SK-N-MC (cell line): ENCODE data around the gene BAHCC1.

ENCODE experiments used
- DNase-seq: peaks from one replicate; pipeline ENCODE4 v3.0.0-alpha.2; 2011; ENCODE audit warnings: low read depth, low spot score
- H3K27ac ChIP-seq: fragments of 200-600 bp; sonication (generic); 2 replicates; pipeline ENCODE4 v1.5.1; 2016; ENCODE audit warnings: mixed run types
- H3K36me3 ChIP-seq: fragments of 200-600 bp; sonication (generic); 2 replicates; pipeline ENCODE4 v1.6.1; 2017; ENCODE audit warnings: antibody characterized with exemption, low read length, mixed read lengths; ENCODE audit not compliant: insufficient read depth
- H3K4me3 ChIP-seq: fragments of 200-600 bp; sonication (generic); 2 replicates; pipeline ENCODE4 v1.5.1; 2016
- H3K9ac ChIP-seq: fragments of 200-600 bp; sonication (generic); 2 replicates; pipeline ENCODE4 v1.8.0; 2017; ENCODE audit warnings: mixed run types, mixed read lengths; ENCODE audit not compliant: insufficient read length
- H3K9me3 ChIP-seq: fragments of 200-600 bp; sonication (generic); 2 replicates; pipeline ENCODE4 v1.6.1; 2017; ENCODE audit warnings: low read depth, mild to moderate bottlenecking, antibody characterized with exemption, low read length, moderate library complexity, mixed read lengths
- EZH2 ChIP-seq: fragments of 200-600 bp; sonication (generic); IDR thresholded peaks from one replicate; pipeline ENCODE4 v1.6.1; 2017; ENCODE audit warnings: antibody characterized with exemption
- FOXP2 ChIP-seq: optimal IDR thresholded peaks from 2 replicates; pipeline ENCODE3; 2011; ENCODE audit warnings: mild to moderate bottlenecking, moderate library complexity; ENCODE audit not compliant: insufficient read depth; ENCODE audit errors: extremely low read length, control extremely low read depth
- POLR2AphosphoS5 ChIP-seq: IDR thresholded peaks from 2 replicates; pipeline ENCODE4 v1.6.1; 2012; ENCODE audit warnings: mild to moderate bottlenecking, low read depth, low read length, borderline replicate concordance

Gene BAHCC1

DNA sequence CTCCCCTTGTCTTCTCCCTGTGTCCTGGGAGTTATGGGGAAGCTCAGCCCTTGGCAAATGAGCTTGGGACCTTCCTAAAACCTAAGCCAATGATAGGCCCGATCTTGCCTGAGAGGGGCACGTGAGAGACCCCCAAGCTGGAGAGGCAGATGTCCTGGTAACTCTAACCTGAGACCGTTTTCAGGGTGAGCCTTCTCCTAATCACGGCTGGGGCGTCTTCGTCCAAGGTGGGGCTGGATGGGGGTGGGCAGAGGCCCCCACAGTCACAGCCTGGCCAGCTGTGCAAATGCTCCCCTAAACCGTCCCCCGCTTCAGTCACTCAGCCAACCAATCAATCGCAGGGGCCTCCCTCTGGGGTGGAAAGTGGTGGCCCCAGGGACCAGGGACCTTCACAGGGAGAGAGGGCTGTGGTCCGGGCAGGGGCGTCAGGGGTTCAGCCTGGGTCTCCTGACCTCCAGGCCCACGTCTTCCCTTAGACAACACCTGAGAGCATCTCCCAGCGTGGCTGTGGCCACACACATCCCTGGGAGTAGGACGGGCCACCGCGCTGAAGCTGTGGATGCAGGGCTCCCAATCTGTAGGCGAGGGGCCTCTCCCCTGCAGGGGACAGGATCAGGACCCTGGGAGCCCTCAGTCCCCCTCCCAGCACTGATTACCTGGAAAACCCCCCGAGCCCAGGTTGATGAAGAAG is 86.7 kb downstream of the BAHCC1 start:
- no peaks in the 10 kb centered on the region for H3K36me3 ChIP-seq
- peak overlapping the region; percentile 52 for H3K9ac ChIP-seq
- H3K27ac ChIP-seq: peak overlapping the region; percentile 79
- TF ChIP-seq POLR2AphosphoS5 (no peak; the same call in none of the 2 replicates), FOXP2 (no peak), EZH2 (no peak)
- peak overlapping the region; percentile 83 for H3K4me3 ChIP-seq
- DNase-seq: no peak
- no peaks in the 10 kb centered on the region for H3K9me3 ChIP-seq

DNA sequence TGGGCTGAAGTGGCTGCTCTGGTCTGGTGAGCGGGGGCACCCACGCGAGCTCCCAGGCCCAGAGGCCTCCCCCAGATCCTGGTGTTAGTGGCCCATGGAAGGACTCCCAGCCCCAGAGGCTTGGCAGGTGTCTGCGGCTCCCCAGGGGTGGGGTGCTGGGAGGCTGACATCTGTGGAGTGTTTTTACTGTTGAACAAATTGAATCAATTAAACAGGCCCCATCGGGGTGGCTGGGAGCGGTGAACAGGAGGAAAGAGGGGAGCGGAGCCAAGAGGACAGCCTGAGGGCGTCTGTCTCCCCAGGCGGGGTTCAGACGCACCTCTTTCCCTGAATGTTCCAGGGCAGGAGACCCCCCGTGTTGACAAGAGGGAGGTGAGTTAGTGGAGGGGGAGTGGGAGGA is 87.4 kb downstream of the BAHCC1 start:
- H3K9ac ChIP-seq: no peak overlapping the region
- no peak for TF ChIP-seq POLR2AphosphoS5
- TF ChIP-seq EZH2: no peak
- TF ChIP-seq FOXP2: no peak
- no peak for DNase-seq

DNA sequence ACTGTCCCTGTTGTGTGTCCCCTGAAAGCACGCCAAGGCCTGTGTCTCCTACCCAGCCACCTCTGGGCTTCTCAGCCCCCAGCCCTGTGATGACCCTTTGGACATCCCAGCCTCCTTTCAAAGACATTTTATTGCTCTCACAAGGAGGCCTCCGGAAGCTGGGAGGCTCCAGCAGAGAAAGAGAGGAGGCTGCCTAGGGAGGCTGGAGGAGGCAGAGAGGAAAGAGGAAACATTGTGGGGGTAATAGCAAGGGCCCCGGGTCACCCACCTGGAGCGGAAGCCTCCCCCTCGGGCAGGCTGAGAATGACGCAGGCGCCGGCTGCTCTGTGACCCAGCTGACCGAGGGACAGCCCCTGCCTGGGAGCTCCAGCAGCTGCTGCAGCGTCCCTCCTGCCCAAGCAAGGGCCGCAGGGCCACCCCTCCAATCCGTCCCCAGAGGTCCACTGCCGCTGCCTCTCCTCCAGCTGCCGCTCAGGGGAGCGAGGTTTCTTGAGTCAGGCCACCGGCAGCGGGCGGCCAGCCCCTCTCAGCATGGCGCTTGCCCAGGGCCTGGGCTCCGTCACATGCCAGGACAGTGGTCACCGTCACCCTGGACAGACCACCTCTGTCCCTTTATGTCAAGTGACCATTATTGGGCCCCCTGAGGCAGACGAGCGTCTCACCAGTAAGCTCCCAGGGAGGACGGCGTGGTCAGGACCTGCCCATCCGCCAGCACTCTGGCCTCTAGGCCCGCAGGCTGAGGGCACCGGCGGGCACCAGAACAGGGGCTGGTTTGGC is 88.0 kb downstream of the BAHCC1 start:
- Histone ChIP-seq H3K4me3 (peak overlapping the region; percentile 69), H3K9ac (no peak overlapping the region), H3K9me3 (no peaks in the 10 kb centered on the region), H3K36me3 (no peaks in the 10 kb centered on the region), H3K27ac (peak overlapping the region; percentile 79)
- DNase-seq: no peak
- no peak for TF ChIP-seq POLR2AphosphoS5
- TF ChIP-seq EZH2: no peak

More for the DNA sequence above, 87.4 kb downstream of the BAHCC1 start:
- Histone ChIP-seq H3K9me3 (no peaks in the 10 kb centered on the region), H3K36me3 (no peaks in the 10 kb centered on the region), H3K4me3 (peak overlapping the region; percentile 69), H3K27ac (peak overlapping the region; percentile 79)

DNA sequence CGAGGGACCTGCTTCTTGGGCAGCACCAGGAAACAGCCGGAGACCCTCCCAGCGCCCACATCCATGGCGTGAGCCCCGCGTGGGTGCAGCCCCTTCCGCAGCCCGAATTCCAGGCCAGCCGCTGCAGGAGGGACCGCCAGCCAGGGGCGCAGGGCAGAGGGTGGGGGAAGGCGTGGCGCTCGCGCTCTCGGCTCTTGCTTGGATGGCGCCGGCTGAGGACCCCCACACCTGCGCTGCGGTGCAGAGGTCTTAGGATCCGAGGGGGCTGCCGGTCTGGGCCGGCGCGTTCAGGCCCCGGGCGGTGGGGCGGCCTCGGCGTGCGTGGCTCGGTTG is 88.6 kb downstream of the BAHCC1 start:
- H3K27ac ChIP-seq: no peak overlapping the region
- no peak overlapping the region for H3K9ac ChIP-seq
- DNase-seq: no peak
- no peaks in the 10 kb centered on the region for H3K9me3 ChIP-seq
- no peaks in the 10 kb centered on the region for H3K36me3 ChIP-seq
- peak overlapping the region; percentile 69 for H3K4me3 ChIP-seq
- TF ChIP-seq FOXP2 (no peak), POLR2AphosphoS5 (no peak)

DNA sequence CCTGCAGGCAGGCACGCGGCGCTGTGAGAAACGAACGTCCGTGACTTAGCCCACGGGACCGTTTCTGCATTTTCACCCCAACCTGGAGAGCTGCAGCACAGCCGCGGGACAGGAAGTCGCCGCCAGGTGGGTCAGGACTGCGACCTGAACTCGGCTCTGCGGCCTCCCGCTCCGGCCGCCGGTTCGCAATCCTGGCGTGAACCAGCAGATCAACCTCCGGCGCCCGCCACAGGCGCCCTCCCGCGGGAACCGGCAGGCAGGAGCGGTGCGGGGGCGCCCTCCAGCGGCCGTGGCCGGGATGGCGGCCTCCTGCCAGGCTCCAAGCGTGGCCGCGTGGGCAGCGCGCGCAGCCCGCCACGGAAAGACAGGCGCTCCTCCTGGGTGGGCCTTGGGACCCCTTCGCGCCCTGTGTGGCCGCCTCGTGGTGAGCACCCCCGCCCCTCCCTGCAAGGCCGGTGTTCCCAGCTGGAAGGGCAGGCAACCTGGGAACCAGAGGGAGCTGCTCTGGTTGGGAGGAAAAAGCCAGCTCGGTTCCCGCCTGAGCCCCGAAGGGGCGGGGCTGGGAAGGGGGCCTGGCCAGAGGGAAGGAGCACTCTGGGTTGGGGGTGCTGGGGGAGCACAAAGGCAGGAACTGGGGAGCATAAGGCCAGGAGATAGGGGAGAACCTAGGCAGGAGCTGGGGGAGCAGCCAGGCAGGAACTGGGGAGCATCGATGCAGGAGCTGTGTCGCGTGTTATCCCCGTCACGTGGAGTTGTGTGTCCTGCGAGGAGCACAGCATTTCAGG is 89.1 kb downstream of the BAHCC1 start:
- Histone ChIP-seq H3K9ac (peak overlapping the region; percentile 30), H3K9me3 (no peaks in the 10 kb centered on the region), H3K27ac (peak overlapping the region; percentile 30; the same call in 1 of the 2 replicates), H3K4me3 (peak overlapping the region; percentile 69), H3K36me3 (no peaks in the 10 kb centered on the region)
- DNase-seq: no peak
- TF ChIP-seq EZH2: no peak
- TF ChIP-seq POLR2AphosphoS5: peak; percentile 43; the same call in 1 of the 2 replicates
- TF ChIP-seq FOXP2: no peak

DNA sequence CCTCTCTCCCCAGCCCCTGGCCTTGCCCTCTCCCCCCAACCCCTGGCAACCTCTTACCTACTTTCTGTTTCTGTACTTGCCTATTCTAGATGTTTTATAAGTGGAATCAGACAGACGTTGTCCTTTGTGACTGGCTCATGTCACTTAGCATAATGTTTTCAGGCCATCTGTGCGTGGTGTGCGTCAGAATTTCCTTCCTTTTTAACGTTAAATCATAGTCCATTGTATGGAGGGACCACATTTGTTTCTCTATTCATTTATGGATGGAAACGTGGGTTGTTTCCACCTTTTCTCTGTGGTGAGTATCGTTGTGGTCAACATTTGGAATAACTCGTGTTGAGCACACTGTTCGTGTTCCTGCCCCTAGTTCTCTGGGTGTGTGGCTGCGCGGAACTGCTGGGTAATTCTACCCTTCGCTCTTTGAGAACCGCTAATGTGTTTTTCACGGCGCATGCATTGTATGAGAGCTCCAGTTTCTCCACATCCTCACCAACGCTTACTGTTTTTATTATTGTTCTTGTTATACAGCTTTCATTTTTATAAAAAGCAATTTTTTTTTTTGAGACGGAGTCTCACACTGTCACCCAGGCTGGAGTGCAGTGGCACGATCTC is 91.0 kb downstream of the BAHCC1 start:
- no peaks in the 10 kb centered on the region for H3K9me3 ChIP-seq
- no peaks in the 10 kb centered on the region for H3K36me3 ChIP-seq
- H3K27ac ChIP-seq: peak overlapping the region; percentile 69; the same call in 1 of the 2 replicates
- TF ChIP-seq FOXP2: no peak
- no peak for TF ChIP-seq EZH2
- H3K9ac ChIP-seq: peak overlapping the region; percentile 5
- DNase-seq: no peak
- no peak overlapping the region for H3K4me3 ChIP-seq

DNA sequence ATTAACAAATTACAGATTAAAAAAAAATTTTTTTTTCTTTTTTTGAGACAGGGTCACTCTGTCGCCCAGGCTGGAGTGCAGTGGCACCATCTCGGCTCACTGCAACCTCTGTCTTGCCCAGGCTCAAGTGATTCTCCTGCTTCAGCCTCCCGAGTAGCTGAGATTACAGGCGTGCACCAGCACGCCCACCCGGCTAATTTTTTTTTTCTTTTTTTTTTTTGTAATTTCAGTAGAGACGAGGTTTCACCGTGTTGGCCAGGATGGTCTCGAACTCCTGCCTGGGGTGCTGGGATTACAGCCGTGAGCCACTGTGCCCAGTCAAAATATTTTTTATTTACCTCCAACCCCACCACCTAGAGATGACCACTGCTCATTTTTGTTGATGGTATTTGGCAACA is 91.8 kb downstream of the BAHCC1 start:
- no peak for TF ChIP-seq POLR2AphosphoS5
- TF ChIP-seq EZH2: no peak
- TF ChIP-seq FOXP2: no peak
- no peak overlapping the region for H3K9ac ChIP-seq
- no peak for DNase-seq
- H3K27ac ChIP-seq: no peak overlapping the region
- no peak overlapping the region for H3K4me3 ChIP-seq
- no peaks in the 10 kb centered on the region for H3K36me3 ChIP-seq
- no peaks in the 10 kb centered on the region for H3K9me3 ChIP-seq

DNA sequence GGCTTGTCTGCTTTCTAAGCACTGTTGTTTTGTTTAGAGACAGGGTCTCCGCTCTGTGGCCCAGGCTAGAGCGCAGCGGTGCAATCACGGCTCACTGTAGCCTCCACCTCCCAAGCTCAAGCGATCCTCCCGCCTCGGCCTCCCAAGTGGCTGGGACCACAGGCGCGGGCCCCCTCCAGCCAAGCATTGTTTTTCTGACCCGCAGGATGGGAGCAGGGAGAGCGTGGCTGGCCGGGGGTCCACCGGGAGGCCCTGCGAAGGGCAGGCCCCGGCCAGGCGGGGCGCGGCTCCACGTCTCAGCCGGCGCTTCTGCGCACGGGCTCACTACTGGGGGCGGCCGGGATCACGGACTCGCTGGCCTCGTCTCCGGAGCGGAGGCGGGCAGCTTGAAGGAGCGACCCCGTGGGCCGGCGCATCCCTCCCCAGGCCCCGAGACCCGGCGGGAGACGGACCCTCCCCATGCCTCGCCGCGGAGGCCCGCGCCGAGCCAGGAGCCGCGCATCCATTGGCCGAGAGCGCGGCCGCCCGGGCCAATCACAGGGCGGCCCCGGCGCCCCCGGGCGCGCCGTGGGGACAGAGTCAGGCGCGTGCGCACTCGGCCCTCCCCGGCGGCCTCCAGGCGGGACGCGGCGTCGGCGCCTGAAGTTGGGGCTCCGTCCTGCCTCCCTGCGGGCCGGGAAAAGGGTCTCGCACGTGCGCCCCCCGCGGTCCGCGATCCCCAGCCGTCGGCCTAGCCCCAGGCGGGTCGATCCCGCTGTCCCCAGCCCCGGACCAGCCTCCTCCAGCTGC is 92.4 kb downstream of the BAHCC1 start:
- Histone ChIP-seq H3K9me3 (no peaks in the 10 kb centered on the region), H3K36me3 (no peaks in the 10 kb centered on the region), H3K4me3 (no peak overlapping the region), H3K9ac (no peak overlapping the region), H3K27ac (no peak overlapping the region)
- TF ChIP-seq POLR2AphosphoS5: no peak
- DNase-seq: no peak
